HL-60/S4 (cell line): ENCODE data around the gene MEST.
"Not testable (repeated sequence)": the region's sequence is repeated elsewhere in the genome, so short reads cannot be mapped to it uniquely, and the experiment has no call there.

Source experiments
- in situ Hi-C: fragments of 300-500 bp; cut with MboI; formaldehyde crosslinking; loops from 2 replicates; pipeline ENCODE4 v1.14.3; 2022; ENCODE audit warnings: low sequenced_read_pairs

MEST gene

GRCh38 chr7:130521258-130521951 is 29.5 kb downstream of the MEST start:
- in situ Hi-C loops = no loop called here

DNA sequence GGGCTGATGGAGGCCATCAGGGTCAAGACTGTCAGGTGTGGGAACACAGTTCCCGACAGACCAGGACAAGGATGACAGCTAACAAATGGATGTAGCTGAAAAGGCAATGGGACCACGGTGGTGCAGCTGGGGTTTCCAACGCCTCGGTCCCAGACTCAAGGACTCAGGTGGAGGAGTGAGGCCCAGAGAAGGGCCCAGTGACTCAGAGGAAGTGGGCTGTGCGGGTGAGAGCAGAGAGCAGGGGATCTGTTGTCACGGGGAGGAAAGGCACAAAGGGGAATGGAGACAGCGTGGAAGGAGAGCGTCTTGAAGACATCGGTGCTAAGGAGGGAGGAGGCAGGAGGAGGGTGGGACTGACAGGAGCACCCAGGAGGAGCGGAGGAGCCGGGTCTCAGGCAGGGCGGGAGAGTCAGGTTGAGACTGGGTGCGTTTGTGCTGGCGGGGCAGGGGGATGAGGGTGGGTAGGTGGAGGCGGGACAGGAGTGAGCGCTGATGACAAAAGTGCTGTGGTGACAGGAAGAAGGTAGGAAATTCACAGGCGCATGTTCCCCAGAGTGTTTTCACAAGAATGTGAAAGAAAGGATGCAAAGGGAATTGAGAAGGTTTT is 31.7 kb downstream of the MEST start:
- in situ Hi-C loops = not testable (repeated sequence)

DNA sequence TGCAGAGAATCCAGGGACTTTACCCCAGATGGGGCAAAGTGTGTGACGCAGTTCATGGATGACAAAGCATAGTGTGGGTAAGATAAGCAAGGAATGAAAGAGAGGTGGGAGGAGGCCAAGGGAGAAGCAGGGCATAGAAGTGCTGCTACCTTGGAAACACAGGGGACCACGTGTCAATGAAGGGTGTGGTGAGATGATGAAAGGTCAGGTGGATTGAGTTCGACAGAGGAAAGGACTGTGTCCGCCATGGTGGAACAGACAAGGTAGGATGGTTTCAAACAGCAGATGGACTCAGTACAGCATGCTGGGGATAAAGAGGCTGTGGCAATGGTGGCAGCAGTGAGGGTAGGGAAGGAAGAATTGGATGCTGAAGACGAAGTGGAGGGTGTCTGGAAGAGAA is 32.7 kb downstream of the MEST start:
- in situ Hi-C loops = no loop called here

DNA sequence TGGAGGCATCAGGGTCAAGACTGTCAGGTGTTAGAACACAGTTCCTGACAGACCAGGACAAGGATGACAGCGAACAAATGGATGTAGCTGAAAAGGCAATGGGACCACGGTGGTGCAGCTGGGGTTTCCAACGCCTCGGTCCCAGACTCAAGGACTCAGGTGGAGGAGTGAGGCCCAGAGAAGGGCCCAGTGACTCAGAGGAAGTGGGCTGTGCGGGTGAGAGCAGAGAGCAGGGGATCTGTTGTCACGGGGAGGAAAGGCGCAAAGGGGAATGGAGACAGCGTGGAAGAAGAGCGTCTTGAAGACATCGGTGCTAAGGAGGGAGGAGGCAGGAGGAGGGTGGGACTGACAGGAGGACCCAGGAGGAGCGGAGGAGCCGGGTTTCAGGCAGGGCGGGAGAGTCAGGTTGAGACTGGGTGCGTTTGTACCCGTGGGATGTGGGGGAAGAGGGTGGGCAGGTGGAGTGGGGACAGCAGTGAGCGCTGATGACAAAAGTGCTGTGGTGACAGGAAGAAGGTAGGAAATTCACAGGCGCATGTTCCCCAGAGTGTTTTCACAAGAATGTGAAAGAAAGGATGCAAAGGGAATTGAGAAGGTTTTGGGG is 36.0 kb downstream of the MEST start:
- in situ Hi-C loops = not testable (repeated sequence)

- in situ Hi-C loops = no loop called here
Observed at GRCh38 chr7:130529417-130529816, 37.5 kb downstream of the MEST start.

DNA sequence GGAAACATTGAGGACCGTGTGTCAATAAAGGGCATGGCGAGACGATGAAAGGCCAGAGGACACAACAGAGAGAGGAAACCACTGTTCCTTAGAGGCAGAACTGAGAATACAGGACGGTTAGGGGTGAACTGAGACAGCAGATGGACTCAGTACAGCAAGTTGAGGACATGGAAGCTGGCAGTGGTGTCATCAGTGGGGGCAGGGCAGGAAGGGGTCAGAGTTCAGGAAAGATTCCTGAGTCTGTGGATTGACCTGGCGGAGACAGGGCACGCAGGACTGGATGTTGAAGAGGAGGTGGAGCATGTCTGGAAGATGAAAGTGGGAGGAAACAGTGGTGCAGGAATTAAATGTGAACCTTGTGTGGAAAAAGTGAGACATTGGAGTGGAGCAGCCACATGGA is 46.0 kb downstream of the MEST start:
- in situ Hi-C loops = not testable (repeated sequence)

DNA sequence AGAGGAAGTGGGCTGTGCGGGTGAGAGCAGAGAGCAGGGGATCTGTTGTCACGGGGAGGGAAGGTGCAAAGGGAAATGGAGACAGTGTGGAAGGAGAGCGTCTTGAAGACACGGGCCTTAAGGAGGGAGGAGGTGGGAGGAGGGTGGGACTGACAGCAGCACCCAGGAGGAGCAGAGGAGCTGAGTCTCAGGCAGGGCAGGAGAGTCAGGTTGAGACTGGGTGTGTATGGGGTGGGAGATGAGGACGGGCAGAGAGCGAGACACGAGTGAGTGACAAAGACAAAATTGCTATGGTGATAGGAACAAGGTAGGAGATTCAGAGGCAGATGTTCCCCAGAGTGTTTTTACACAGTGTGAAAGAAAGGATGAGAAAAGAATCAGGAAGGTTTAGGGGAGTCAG is 49.4 kb downstream of the MEST start:
- in situ Hi-C loops = not testable (repeated sequence)

DNA sequence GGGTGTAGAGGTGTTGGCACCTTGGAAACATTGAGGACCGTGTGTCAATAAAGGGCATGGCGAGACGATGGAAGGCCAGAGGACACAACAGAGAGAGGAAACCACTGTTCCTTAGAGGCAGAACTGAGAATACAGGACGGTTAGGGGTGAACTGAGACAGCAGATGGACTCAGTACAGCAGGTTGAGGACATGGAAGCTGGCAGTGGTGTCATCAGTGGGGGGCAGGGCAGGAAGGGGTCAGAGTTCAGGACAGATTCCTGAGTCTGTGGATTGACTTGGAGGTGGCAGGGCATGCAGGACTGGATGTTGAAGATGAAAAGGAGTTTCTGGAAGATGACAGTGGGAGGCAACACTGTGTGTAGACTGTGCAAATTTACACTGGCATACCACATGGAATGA is 50.4 kb downstream of the MEST start:
- in situ Hi-C loops = not testable (repeated sequence)

DNA sequence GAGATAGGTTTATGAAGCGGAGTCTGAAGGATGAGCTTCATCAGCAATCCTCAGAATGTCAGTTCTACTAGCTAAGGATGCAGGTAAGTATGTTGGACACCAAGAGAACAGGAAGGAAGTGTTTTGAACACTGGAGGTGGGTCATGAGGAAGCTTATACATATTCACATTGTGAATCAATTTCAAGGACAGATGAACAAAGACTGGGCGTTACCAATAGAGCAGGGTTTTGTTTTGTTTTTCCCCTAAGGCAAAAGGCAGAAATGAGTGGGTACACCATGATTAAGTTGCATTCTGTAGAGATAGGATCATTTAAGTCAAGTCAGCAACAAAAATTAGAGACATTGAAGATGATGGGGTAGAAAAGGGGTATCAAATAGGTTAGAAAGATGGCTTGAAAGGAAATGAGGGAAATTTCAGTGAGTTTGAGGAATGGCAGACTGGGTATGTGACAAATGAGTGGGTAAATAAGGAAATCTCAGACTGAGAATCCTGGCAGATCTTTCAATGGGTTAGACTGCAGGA is 51.7 kb downstream of the MEST start:
- in situ Hi-C loops = no loop called here

DNA sequence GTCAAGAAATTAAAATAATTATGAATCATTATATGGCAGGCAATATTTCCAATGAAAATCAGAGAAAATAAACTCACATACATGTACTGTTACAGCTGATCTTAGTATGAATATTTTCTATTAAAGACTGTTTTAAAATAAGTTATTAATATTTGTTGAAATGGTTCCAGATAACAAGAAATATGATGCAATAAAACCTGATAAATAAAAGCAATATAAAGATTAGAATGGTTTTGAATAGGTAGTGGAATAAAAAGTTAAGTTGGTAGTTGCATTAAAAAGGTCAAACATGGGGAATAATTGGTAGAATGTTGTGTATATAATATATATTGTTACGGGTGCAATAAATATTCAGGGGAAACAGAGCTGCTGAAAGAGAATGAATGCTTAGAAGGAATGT is 52.5 kb downstream of the MEST start:
- in situ Hi-C loops = no loop called here

DNA sequence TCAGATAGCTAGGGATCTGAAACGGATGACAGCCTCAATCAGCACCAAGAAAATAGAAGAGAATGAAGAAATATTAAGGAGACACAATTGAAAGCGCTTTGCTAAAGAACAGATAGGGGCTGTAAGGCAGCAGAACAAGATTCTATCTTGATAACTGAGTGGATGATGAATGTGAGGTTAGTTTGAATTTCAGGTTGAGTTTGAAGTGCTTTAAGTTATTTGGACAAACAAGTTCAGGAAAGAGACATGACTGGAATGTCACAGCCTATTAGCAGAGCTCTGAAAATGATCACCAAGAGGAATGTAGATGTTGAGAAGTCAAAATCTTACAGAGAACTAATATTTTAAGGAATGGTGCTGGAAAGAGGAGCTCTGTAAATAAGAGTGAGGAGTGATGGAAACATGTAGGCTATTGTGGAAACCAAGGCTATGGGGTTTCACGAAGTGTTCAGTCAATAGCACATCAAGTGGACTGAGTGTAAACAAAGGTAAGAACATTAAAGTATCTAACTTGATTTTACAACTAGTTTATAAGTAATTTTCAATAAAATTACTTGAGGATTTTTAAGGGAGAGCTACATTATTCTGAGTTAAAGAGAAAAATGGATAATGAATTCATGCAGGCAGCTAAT is 61.6 kb downstream of the MEST start:
- in situ Hi-C loops = no loop called here

- in situ Hi-C loops = no loop called here
Observed at GRCh38 chr7:130554481-130554880, 62.6 kb downstream of the MEST start.
